Suppressor macrophage (primary cell): ENCODE data around the gene MYO1D.

ENCODE experiments used
- DNase-seq, 4 experiments: peaks; one replicate each; pipeline ENCODE4 v3.0.0-alpha.2; 2020 to 2022

Gene MYO1D

DNA sequence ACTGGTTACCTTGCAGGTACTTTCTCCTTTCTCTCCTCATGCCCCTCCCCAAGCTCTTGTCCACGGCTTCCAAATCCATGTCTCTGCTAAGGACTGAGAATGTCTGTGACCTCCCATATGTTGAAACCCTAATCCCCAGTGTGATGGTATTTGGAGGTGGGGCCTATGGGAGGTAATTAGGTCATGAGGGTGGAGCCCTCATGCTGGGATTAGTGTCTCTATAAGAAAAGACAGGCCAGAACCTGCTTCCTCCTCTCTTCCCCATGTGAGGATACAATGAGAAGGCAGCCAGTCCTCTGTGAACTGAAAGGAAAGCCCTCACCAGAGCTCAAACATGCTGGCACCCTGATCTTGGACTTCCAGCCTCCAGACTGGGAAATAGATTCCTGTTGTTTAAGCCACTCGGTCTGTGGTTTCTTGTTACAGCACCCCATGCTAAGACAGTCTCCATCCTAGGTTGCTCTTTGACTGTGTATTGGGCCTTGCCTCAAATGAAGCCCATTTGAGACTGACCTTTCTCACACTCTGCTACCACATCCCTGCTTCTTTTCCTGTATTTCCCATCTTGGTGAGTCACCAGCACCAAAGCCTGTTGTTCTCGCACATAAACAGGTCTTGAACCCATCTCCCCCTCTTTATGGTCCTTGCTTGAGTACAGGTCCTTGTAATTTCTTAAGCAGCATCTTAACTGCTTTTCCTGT is 255.2 kb downstream of the MYO1D start:
- DNase-seq, result no peak

DNA sequence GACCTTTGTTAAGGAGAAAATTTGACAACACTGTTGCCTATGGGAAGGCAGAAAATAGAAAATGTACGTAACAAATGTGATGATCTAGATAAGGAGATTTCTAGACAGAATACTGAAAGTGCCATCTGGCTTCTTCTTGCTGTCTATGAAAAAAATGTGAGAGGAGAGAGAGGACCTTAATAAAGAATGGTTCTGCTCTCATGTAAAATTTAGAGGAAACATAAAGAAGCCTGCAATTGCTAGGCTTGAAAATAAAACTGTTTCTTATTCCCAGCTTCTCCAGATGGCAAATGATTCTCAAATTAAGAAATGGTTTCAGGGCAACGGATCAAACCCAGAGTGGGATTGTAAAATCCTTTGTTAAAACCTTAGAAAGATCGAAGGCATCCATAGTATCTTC is 261.6 kb downstream of the MYO1D start:
- DNase-seq, result no peak

DNA sequence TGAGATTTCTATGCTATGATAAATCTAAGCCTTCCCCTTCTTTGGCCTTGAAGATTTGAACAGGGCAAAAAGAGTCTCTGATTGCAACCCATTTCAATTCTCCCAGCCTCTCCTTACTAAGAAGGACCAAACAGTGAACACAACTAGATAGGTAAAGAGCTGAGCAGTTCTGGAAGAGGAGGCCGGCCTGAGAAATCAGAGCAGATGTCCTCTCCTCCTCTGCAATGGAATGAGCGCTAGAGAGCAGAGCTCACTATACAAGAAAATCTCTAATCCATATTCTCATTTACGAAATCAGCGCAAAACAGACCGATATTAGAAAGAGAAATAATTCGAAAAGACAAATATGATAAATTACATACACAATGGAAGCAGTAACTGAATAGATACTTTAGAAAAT is 266.0 kb downstream of the MYO1D start:
- no peak for DNase-seq

DNA sequence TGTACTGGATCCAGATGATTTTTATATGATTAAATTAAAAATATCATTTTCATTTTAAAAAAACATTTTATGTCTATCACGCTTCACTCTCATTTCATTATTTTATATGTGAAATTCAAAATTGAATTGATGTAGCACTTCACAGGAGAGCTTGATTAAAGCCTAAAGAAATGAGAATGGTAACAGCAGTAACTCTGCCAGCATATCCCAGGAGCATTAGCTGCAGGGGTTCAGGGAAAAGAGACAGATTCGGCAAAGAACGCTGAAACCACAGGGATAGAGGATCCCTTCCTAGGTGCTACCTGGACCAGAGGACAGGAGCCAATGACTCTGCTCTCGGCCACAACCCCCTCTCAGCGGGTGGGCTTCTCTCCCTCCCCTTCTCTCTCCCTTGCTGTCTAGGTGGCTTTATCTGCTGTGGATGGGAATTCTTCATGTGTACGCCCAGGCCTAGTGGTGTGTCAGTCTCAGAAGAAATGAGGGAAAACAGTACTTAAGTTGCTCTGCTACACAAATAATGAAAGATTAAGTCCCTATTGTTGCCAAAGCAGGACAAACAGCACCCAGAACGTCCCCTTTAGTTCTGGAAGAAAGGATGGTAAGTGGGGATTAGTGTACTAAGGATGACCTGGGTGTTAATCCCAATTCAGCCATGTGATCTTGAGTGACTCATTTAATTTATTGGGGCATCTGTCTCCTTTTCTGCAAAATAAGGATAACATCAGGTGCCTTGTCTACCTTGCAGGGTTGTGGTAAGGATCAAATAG is 266.9 kb downstream of the MYO1D start:
- no peak for DNase-seq

DNA sequence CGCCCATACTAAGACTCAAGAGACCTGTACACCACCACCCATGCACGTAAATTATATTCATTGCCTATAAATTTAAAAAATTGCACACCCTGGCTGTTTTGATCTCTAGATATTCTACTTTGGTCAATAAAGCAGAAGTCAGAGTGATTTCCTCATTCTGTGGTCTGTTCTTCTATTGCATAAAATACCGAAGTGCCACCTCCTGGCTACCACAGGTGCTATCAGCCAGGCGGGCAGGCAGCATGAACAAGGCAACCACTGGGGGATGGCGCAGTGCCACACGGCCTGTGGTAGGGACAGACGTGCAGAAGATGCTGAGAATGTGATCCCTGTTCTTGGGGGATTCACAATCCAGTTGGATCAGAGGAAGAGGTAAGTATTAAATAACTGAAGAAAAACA is 267.8 kb downstream of the MYO1D start:
- DNase-seq, result peak; percentile 46 to 74 (median 68)

DNA sequence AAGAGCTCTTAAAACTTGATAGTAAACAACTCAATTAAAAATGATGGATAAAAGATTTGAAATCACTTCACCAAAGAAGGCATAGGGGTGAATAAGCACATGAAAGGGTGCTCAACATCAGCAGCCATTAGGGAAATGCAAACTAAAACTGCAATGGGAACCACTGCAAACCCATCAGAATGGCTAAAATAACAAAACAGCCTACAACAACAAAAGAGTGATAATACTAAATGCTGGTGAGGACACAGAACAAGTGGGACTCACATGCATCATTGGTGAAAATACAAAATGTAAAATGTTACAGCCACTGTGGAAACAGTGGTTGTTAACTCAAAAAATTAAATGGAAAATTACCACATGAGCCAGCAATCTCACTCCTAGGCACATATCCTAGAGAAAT is 268.7 kb downstream of the MYO1D start:
- DNase-seq, result no peak

DNA sequence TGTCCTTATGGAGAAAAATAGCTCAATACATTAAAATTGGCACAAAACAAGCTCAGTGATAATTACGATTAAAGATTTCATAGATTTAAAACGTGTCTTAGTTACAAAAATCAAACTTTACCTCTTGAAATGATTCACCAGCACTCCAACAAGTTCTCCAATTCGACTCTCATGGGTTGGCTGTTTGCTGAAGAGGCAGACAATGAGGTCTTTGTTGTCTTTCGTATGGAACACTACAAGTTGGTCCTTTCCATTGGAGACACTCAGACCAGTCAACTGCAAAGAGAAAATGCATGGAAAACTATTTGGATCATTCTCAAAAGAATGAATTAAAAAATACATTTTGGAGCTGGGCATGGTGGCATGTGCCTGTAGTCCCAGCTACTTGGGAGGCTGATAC is 272.0 kb downstream of the MYO1D start:
- no peak for DNase-seq

DNA sequence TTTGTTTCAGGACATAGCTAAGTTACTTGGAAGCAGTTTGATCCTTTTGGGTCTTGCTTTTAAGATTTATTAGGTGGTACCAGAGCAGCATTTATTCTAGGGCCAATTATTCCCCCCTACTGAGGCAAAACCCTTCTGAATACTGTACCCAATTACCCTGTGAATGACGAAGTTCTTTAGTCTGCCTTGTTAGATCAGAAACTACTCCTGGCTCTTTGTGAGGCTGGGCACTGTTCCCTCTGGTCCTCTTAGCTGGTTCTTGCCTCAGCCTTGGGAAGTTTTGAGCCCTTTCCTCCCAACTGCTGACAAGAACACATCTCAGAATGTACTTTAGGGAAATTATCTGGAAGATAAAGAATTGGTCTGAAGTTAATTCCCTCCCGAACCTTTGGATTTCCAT is 274.5 kb downstream of the MYO1D start:
- no peak for DNase-seq

DNA sequence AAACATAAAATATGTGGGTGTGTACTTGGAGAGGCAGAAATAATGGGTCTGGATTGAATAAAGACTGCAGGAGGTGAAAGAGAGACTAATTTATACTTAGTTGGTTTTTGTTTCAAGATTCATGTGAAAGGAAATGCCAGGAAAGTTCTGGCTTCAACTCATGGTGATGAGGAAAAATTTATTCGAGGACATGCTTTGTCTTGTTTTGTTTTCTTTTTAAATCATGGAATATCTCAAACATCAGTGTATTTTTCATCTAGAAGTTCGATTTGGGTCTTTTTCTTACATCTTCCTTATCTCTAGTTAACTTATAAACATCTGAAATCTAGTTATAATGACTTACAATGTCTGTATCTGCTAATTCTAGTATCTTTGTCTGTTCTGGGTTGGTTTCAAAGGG is 275.1 kb downstream of the MYO1D start:
- no peak for DNase-seq

DNA sequence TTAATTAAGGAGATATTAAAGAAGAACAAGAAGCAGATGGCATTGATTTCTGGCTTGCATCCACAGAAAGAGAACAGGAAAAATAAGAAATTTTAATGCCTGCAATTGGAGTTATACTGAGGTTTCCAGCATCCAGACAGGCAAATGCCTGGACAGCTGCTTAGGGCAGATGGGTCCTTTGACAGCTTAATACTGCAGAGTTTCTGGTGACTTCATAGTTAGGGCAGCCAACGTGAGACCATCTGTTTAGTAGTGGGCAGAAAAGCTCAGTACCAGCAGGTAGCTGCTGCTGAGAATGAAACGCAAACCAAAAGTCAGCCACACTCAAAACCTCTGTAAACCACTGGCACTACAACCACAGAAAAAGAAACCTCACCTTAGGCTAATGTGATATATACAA is 280.3 kb downstream of the MYO1D start:
- DNase-seq, result no peak

DNA sequence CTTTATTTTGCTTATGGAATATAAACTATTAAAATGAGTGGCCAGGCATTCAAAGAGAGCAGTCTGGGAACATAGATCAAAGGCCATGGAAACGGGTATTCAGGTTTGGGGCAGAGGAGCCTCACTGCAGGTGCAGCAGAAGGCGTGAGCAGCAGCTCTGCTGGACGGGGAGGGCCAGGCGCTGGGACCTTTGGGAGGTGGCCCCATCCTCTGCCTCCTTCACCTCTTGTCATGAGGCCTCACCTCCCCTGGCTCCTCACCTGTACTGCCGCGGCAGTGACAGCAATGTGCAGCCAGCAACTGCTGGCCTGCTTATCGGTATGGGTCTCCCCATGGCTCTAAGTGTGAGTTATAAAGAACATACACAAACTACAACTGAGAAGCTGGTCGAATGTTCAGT is 280.7 kb downstream of the MYO1D start:
- DNase-seq, result no peak

DNA sequence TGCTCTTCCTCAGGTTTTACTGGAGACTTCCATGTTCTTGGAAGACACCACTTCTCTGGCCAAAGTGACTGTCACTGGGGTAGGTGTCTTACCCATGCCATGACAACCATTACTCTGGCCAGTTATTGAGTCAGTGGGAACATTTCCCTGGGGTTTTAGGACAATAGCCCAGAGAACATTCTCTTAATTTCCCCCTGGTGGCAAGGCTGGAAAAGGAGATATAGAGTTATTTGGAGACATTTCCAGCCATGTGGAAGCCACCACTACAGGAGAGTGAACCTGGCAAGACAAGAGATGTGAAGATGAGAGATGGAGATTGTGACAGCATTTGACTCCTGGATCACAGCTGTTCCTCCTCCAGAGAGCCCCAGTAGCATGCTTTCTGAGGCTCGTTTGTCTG is 283.9 kb downstream of the MYO1D start:
- DNase-seq, result no peak

DNA sequence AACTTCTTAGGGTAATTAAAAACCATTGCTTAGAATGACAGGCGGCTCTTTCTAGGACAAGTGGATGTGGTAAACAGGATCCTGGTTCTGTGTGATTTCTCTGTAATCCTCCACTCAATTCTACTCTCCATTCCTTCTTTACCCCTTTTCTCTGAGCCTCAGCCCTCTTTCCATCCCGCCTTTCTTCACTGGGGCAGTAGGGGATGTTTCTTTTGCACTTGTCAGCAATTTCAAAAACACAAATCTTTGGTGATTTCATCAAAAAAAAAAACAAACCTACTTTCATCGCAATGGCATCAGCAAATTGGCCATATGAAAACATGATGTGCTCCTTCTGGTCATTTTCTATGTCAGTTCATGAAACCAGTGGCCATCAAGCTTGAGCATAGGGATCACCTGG is 285.5 kb downstream of the MYO1D start:
- DNase-seq, result no peak

DNA sequence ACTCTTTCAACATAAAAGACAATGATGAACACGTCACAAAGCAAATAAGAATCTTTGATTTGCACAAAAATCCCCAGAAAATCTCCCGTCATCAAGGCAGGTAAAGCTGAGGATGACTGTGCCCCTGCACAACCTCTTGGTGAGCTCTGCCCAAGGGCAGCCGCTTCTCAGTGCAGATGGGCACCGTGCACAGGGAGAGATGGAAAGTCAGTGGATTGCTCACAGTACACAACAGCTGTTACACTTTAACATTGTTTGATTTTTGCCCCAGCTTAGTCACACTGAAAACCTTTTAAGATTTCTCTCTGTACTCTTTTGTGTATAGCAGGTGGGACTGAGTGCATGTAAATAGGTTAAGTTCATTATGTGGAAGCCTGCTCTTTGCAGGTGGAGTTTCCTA is 285.9 kb downstream of the MYO1D start:
- DNase-seq, result no peak

DNA sequence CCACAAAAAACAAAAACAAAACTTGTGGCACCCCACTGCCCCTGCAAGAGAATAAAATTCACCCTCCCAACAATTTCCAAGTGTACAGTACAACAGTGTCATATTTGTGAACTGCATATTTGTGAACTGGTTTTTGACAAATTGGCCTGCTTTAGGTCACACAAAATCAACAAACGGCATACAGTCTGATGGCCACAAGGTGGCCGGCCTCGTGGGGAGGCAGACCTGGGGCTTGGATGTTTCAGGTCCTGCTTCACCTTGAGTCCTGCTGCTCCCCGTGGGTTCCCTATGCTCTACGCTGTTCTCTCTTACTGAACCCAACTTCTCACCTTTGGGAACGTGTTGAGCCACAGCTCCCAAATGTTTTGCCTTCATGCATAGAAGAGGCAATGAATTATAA is 287.9 kb downstream of the MYO1D start:
- DNase-seq, result peak in 2 of 4 experiments; percentile 7 to 8

DNA sequence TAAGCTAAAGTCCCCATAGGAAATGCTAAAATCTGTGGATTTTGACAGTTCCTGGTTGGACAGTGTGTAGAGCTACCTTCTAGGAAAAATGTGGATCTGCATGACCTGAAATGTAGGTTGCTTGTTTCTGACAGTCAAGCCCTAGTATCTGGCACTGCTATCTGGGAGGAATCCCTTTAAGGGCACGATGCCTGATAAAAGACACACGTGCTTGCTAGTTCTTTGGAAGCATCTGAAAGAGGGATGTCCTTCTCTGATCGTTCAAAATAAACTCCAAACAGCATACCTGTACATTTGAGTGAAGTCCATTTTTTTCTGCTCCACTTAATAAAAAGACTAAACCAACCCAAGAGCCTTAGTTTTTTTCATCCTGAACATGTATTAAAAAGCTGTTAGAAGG is 288.8 kb downstream of the MYO1D start:
- no peak for DNase-seq

DNA sequence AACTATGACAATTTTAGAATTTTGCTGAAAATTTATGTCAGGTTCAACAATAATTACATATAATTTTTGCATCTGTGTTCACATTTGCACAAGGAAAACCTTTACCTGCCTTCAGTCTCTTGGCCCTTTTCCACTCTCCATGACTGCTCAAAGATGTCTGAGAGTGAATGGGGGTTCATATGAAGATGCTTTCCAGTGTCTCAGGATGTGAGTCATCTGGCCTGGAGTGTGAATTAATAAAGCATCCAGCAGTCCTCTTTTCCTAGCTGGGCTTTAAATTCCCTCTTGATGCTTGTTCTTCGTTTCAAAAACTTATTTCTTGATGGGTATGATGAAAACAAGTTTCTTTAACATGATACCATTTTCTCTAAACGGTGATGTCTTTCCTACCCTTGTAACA is 290.3 kb downstream of the MYO1D start:
- DNase-seq, result no peak

DNA sequence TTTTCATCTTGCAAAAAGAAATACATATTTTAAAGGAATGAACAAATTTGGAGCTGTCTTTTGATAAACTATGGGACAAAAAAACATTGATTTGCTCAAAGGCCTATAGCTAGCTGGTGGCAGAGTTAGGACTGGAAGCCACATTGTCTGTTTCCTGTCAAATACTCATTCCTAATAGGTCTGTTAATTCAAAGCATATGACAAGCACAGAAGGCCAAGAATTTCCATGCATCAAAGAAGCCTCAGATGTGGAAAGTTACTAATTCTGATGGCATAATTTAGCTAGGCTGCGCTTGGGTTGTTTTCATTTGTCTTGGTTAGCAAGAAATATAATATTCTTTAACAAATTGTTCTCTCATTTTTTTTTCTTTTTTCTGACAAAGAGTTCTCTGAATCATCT is 292.1 kb downstream of the MYO1D start:
- no peak for DNase-seq

DNA sequence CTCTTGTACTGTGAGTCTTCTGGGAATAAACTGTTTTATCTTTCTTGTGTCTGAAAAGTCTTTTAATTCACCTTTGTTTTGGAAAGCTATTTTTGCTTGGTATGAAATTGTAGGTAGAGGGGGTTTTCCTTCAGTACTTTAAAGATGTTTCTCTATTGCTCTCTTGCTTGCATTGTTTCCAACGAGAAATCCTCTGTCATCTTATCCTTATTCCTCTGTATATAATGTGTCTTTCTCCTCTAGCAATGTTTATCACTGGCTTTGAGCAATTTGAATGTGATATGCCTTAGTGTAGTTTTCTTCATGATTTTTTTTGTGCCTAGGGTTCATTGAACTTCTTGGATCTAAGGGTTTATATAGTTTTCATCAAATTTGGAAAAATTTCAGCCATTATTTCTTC is 293.9 kb downstream of the MYO1D start:
- DNase-seq, result no peak

DNA sequence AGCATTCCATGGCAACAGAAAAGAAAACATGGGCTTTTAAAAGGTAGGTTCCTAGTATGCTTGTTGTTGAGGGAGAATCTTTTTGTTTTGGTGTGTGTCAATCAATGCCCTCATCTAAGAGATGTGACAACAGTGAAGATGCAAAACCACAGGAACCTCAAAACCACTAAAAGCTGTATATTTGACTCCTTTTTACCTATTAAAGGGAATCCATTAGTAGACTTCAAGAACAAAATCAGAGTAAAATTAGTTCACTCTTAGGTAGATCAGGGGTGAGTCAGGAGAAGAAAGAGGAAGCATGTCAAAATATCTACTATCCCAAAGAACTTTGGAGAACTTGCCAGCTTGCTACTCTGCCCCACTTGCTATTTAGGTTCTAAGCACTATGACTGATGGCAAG is 301.1 kb downstream of the MYO1D start:
- DNase-seq, result peak; percentile 11 to 50 (median 32)

DNA sequence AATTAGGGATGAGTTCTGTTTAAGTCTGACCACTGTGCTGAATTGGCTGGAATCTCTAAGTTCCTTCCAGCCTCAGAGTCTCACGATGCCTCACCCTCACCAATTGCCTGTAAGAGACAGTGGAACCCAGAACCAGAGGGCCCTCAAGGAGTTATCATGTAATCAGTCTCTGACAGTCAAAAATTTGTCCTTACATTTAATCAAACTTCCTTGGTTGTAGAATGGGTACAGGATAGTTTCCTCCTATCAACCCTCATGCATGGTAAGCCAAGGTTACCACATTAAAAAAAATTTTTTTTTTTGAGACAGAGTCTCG is 306.9 kb downstream of the MYO1D start:
- no peak for DNase-seq

DNA sequence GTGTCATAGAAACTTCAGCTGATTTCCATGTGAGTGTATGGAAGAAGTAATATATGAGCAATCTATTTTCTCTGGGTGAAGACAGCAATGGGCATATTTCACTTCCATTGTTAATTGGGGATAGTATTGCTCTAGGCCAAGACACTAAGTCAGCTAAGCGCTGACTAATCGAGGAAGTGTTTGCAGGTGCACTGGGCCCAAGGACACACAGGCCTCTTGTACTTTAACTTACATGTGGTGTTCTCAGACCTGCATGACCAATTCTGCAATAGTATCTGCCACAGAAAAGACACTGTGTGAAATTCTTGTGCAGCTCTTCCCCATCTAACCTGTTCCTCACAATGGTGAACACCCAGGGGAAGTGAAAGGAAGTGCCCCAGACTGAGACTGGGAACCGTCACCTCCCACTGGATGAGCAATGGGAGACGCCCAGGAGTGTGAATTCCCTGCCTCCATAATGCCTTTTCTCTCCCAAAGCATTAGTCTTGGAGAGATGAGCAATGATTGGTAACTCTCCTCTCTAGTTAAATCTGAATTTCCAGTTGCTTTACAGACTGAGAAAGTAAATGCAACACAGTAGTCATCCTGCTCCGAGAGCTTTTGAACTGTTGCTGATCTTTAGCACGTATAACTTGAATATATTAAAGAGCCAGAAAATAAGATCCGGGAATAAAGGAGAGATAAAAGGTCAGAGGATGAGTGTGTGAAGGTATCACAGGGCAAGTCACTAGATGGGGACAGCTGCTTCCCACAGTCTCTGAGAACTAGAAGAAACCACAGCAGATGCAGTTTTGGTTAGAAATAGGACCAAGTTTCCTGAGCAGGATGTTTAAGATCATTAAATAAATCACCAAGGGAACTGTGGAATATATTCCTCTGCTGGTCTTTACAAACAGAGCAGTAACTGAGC is 307.5 kb downstream of the MYO1D start:
- peak; percentile 23 to 46 (median 34) for DNase-seq

DNA sequence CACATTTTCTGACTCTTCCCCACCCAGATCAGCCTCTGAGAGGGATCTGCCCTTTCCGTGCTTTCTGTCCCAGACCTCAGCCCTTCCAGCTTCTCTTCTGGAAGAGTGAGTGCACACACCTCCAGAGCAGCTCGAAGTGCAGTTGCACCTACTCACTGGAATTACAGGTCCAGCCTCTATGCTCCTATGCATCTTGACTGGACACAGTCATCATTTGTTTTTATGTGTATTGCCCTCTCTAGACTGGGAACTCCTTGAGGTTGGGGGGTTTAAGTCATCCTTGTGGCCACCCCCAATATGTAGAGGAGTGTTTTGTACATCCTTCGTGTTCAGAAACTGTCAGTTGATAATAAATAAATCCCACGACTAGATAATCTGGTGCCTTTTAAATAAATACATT is 308.2 kb downstream of the MYO1D start:
- DNase-seq, result no peak

DNA sequence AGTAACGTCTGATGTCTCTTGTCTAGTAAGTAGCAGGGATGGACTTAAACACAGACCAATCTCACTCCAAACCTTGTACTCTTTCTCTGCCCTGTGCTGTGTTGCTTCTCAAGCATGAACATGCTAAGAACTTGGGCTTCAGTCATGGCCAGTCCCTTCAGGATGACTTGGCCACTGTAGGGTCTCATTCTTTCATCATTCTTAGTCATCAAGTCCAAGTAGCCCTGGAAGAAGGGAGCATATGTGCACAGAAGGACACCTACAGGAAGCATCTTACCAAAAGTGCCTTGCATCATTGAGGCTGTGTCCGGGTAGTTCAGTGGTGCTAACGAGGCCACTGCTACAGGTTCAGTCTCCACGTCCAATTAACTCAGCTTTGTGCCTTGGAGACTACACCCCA is 309.4 kb downstream of the MYO1D start:
- DNase-seq, result no peak
